Hindlimb muscle (tissue), 1 donor: Measurements from ENCODE around the gene MAD1L1. TPM values are rescaled to one million over a fixed set of nuclear protein-coding genes. Genes with fewer than 3 reads are reported as not detected.
"Not testable (repeated sequence)": the region's sequence is repeated elsewhere in the genome, so short reads cannot be mapped to it uniquely, and the experiment has no call there.

Experiments
- DNase-seq: peaks from one replicate; pipeline ENCODE4 v3.0.0-alpha.2; 2013
- polyA plus RNA-seq: library from polyadenylated mRNA; unstranded; fragments of 120-200 nt; gene quantifications from one replicate; pipeline ENCODE4 v1.2.1, GENCODE V29; 2013; ENCODE audit not compliant: insufficient read length

Gene MAD1L1
- polyA plus RNA-seq, 1 donor = 27.6 TPM

DNA sequence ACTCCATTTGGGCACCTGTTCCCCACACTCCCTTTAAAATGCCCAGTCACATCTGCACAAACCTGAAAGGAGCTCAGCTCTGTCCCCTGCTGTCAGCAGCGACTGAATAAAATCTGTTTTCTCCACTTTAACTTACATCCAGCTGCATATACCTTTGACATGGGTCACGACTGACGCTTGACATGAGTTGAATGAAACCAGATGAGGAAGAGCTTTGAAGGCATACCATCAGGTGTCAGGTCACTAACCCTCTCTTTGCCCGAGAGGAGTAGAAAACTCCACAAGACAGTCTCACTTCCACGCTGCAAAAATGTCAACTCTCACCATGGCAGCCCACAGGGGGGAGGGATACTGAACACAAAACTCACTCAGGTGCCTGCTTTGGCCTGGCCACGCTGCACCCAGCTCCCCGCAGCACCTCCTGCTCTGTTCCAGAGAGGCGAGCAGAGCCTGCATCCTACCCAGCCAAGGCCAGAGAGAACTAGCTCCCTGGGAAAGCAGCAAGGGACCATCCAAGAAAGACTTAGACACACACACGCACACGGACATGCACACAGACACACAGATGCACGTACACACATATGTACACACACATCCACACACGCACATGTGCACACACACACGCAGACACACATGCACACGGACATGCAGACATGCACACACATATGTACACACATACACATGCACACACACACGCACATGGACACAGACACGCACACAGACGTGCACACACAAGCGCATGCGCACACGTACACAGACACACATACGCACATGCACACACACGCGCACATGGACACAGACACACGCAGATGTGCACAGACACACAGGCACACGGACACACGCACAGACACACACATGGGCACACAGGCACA lies 191.0 kb downstream of the MAD1L1 start:
- DNase-seq = no peak

DNA sequence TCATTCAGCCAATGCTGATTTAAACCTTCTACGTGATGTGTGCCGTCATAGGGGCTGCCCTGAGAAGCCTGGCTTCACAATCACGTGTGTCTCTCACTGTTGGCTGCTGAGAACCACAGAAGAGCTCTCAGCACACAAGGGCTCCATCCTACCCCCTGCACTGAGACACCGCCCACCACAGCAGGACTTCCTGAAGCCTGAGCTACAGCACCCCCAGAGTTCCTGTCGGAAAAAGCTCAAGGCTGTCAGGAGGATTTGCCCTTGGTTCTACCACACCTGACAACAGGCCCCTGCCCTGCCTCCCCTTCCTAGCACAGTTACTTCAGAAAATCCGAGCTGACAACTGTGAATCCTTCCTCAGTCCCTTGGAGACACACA lies 191.9 kb downstream of the MAD1L1 start:
- no peak for DNase-seq

DNA sequence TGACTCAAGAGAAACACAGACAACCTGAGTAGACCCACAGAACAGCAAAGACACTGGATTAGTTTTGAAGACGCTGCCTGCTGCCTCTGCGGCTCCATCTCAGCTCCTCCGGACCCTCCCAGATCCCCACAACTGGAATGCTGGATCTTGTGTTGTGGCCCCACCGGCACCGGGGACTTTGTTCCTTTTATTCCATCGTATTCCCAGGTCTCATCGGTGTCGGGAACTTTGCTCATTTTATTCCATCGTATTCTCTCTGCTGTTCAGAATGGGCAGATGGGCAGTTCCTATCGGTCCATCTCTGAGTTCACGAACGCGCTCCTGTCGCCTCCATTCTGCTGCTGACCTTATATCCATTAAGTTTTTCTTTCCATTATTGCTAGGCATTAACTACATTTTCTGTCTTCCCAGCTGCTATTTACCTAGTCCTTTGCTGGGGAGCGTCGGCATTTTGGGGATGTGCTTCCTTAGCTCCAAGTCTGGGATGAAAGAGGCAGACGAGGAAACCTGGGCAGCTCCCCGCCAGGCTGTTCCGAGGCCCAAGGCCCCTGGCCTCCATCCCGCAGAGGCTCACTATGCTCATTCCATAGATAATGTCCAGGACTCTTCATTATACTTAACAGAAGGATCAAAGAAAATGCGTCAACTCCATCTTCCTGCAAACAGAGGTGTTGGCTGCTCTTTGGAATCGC lies 192.4 kb downstream of the MAD1L1 start:
- no peak for DNase-seq

DNA sequence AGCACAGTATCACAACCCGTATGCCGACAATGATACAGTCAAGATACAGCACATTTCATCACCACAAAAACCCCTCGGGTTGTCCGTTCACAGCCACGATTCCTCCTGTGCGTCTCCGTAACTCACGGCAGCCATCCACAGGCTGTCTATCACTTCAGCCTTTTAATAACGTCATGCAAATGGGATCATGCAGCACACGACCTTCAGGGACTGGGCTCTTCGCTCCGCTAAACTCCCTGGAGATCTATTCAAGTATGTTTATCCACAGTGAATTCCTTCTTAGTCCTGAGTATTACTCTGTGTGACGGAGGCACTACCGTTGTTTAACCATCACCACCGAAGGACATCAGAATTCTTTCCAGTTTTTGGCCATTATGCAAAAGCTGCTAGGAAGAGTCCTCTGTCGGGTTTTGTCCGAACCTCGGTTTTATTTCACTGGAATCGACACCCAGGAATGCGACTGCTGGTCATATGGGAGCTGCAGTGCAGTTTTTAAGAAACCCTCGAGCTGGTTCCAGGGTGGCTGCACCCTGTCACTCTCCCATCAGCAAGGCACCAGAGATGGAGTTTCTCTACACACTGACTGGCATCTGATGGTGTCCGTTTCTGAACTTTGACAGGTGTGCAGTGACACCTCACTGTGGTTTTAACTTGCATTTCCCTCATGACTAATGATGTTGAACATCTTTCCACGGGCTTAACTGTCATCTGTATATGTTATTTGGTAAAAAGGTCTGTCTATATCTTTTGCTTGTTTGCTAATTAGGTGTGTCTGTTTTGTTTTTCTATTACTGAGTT lies 193.6 kb downstream of the MAD1L1 start:
- DNase-seq = no peak

DNA sequence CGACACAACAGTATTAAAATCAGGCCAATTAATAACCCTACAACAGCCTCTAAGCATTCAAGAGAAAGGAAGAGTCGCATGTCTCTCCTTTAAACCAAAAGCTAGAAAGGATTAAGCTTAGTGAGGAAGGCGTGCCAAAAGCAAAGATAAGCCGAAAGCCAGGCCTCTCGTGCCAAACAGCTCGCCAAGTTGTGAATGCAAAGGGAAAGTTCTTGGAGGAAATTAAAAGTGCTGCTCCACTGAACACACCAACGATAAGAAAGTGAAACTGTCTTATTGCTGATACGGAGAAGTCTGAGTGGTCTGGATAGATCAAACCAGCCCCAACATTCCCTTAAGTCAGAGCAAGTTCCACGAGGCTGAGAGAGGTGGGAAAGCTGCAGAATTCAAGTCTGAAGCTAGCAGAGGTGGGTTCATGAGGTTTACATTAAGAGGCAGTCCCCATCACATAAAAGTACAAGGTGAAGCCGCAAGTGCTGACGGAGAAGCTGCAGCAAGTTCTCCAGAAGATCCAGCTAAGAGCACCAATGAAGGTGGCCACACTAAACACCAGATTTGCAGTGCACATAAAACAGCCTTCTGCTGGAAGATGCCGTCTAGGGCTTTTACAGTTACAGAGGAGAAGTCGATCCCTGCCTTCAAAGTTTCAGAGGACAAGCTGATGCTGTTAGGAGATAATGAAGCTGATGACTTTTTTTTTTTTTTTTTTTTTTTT lies 194.8 kb downstream of the MAD1L1 start:
- DNase-seq = no peak

DNA sequence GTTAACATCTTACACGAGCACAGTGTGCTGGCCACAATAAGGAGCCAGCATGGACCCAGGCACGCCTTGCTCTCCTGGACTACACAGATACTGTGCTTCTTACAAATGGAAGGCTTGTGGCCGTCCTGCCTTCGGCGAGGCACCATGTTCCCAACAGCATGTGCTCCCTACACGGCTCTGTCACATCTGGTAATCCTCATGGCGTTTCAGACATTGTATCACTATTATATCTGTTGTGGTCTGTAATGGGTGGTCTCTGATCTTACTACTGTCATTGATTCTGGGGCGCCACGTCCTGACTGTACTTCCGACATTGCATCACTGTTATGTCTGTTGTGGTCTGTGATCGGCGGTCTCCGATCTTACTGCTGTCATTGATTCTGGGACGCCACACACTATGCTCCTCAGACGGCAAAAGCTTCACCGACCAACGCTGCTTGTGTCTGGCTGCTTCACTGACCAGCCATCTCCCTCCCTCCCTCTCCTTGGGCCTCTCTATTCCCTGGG lies 195.4 kb downstream of the MAD1L1 start:
- DNase-seq = no peak

DNA sequence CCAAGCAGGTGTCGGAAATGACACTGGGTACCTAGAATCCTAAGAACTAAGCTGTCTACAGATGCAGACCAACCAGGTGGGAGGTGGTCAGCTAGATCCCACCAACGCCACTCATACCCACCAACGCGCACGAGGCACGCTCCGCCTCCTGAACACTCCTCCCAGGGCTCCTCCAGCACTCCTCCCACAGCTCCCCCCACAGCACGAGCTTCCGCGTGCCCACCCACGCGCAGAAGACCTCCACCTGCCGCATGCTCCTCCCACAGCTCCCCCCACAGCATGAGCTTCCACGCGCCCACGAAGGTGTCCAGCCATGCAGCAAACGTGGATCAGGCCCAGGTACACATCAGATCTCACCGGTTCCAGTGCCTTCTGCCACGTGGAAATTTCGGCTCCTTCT lies 196.0 kb downstream of the MAD1L1 start:
- DNase-seq = no peak

DNA sequence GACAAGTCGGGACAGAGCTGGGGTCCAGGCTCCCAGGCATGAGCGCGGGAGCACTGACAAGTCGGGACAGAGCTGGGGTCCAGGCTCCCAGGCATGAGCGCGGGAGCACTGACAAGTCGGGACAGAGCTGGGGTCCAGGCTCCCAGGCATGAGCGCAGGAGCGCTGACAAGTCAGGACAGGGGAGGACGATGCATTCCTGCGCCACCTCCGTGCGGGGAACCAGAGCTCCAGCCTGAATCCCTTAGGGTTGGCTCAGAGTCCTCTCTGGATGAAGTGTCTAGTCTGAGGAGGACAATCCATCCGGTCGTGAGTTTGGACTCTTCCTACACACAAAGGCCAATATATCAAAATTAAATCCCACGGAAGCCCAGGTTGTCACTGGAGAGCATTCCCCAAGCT lies 196.5 kb downstream of the MAD1L1 start:
- DNase-seq = not testable (repeated sequence)

DNA sequence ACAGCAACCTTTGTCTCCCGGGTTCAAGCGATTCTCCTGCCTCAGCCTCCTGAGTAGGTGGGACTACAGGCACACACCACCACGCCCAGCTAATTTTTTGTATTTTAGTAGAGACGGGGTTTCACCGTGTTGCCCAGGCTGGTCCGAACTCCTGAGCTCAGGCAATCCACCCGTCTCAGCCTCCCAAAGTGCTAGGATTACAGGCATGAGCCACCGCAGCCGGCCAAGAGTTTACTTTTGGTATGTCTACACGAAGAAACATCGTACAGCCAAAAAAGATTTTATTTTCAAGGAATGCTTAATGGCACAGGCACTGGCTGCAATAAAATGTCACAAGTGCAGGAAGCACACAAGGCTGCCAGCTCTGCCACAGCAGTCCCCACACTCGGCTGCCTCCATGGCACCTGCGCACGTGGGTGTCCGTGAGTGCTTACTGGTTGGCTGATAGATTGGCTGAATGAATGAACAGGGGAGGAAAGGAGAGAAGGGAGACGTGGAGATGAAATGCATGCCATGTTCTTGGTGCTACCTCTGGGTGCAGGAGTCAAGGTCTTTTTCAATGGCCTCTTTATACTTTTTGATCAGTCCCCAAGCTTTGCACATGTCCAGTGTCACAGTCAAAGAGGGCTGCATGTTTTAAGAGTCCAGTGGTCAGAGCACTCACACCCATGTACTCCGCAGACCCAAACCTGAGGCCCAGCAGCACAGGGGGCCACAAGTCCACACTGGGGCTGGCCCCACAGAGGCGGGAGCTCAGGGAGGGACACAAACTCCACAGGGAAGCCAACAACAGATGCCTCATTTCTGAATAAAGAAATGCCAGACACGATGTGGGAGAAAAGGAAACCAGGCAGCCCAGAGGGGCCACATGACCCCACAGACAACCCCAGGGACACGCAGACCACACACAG lies 198.2 kb downstream of the MAD1L1 start:
- DNase-seq = no peak

DNA sequence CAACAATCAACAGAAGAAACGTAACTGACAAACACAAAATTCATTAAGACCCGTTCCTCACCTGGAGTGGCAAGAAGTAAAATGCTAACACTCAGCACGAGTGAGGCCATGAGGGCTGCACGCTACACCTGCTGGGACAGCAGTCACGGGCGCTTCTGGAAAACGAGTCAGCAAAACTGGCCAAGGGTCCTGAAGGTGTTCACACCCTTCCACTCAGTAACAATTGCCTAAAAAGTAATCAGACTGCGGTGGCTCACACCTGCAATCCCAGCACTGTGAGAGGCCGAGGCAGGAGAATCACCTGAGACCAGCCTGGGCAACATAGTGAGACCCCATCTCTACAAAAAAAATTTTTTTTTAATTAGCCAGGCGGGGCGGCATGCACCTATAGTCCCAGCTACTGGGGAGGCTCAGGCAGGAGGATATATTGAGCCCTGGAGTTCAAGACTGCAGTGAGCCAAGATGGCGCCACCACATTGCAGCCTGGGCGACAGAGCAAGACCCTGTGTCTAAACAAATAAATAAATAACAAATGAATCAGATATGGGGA lies 199.1 kb downstream of the MAD1L1 start:
- no peak for DNase-seq

DNA sequence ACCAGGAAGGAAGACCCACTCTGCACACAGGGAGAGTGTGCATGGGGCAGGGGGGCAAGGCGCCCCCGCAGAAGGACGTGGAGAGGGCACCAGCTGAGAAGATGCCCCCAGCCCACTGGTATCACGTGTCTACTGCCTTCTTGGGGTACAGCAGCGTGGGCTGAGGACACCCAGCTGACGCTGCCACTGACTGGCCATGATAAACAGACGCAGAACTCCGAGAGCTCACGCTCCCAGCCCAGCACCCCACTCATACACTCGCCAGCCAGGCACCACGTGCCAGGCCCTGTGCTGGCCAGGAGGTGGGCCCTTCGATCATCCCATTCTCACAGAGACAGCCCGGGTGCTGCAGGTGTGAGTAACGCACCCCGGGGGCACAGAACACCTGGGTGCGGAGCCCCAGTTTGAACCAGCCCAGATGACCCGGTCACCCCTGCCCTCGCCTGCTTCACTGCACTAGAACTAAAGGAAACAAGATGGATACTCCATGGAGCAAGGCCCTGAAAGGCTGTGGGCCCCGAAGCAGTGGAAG lies 199.8 kb downstream of the MAD1L1 start:
- DNase-seq = no peak

DNA sequence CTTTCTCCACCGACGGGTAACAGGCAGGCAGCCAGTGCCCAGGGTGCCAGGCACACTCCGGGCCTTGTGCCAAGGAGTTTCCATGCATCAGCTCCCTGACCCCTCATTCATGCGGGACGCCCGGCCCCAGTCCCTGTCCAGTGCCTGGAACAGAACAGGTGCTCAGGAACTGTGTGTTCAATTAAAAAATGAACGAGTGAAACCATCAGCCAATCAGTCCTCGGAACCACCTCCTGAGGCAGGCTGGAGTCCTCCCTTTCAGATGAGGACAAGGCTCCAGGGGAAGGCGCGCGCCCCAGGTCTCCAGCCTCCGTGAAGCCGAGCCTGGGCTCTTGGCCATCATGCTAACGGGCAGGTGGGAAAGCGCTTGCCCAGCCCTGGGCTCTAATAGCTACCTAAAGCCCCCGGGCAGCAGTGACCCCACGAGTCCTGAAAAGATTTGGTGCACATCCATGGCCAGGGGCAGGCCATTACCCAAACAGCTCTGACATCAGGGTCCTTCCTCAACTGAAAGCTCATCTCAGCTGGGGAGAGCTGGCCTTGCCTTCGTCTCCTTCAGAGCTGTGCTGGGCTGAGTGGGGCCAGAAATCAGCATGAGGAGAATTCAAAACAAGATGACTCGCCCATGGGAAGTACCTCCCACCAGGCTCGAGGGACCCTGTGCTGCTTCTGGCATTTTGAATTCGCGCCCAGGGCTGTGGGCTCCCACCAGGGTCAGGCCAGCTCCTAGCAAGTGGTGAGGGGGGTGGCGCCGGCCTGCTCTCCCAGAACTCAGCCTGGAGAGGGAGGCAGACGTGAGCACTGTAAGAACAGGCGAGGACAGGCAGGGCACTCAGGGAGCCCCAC lies 200.5 kb downstream of the MAD1L1 start:
- DNase-seq = no peak

DNA sequence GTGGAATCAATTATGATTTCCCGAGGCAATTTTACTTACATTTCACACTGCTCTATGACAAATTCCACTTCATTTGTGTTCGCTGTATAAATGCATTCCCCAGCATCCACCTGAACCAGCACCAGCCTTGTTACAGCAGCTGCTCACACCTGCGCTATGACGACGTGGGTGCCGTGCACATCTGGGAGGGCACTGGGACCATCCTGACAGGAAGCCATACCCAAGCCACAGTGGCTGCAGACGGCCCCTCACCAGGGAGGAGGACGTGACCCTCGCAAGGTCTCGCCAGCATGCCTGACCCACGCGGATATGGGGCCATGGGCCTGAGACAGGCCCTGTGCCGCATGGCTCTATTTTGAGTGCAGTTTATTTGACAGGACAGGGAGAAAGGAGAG lies 201.3 kb downstream of the MAD1L1 start:
- DNase-seq = no peak

DNA sequence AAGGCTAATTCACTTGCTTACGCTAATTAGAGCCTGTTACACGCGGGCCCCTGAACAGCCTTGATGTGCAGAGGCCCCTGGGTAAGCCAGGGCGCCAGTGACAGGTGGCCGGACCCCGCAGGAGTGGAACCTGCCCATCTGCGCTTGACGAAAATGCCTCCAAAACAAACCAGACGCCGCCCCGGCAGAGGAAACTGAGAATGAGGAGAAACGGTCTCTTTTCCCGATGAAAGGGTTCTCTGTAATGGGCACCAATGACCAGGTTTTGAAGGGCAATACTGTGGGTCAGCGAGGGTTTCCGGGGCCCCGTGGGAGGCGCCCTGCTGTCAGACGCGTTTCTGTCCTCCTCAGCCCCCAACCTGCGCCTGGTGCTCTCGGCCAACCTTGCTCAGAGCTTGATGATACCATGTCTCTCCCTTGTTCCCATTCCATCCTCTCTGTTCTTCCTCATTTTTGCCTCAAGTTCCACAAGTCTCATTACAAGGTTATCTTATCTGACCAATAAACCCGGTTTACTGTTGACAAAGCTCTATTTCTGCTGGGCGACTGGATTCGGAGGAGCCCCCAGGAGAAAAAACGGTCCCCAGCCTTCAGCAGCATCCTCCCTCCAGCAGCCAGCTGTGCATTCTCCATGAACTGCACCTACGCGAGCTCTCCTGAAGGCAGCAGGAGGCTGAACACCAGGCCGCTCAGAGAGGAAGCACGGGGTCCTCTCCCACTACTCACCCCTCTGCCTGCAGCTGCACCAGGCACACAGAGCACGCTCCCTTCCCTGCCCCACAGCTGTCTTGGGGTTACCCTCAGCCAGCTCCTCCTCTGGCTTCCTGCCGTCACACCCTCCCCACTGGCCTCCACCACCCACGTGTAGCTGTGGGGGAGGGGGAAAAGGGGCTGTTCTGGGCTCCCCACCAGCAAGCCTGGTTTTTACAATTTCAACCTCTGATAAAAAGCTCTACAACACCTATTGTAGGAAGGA lies 202.0 kb downstream of the MAD1L1 start:
- no peak for DNase-seq

DNA sequence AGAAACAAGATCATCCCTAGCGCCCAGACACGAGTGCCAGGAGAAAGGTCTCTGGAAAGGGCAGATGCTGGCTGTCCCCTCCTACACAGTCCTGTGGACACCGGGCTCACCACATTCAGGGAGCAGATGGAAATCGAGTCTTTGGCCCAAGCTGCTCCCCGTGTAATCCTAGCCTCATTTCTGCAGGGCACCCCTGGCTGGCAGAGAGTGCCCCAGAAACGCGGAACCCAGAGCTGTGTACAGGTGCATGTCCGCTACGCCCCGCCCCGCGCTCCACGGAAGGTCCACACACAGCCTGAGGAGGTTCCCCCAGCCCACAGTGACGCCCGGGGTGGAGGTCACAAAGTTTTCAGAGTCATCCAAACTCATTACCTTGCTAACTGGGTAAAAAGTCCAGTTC lies 202.8 kb downstream of the MAD1L1 start:
- no peak for DNase-seq

DNA sequence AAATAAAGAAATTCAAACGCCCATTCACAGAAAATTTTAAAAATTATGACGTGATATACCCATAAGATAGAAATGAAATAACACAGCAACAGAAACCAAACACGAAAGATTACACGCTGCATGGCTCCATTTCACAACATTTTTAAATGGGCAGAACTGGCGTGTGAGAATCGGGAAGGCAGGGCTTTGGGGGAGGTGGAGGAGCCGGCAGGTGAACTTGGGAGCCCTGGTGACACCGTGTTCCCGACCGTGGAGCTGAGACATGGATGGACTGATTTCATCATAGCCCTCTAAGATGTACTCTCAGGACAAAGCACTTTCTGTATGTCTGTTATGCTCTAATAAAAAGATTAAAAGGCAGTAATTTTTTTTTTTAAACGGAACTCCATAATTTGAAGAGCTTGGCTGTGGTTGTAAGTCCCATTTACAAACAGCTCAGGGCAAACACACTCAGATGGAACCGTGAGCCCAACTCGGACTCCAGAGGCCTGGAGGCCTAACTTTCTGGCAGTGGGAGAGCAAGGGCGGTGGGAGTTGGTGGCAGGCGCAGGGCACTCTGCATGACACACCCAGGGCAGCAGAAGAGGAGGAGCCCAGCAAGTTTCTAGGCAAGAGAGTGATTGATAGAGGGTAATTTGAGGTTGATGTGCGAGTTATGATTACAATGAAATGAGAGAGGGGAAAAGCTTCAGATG lies 203.4 kb downstream of the MAD1L1 start:
- DNase-seq = no peak

DNA sequence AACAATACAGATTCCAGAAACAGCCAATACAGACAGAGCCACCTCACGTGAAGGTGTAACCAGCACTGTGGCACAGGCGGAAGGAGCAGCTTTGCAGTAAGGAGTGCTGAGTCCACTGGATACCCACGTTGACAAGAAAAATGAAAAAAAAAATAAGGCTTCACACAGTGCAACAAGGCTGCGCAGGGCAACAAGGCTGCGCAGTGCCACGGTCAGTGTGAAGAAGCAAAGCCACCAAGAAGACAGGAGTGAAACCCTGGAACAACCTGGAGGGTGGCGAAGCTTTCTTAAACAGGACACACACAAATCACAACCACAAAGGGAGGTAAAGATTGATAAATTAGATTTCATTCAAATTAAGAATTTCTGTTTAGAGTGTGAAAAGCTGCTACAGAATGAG lies 204.0 kb downstream of the MAD1L1 start:
- DNase-seq = no peak

DNA sequence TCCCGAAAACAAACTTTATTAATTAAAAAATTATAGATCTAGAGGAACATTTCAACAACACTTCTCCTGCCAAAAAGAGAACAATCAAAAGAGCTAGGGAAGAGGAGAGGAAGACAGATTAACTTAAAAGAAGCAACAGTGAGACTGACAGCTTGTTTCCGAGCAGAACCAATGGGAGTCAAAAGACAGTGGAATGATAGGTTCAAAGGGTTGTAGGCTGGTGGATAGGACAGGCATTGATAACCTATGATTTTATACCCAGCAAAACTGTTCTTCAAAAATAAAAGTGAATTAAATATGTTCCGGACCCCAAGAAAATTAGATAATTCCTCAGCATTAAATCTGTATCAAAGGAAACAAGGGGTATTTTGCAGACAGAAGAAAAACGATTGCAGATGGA lies 207.6 kb downstream of the MAD1L1 start:
- DNase-seq = no peak
